ENCODE measurements around the gene PAK4.

GRCh38 chr19:39082745-39083598 is 42.6 kb upstream of the PAK4 start:
- TF ChIP-seq, protein P1, sequence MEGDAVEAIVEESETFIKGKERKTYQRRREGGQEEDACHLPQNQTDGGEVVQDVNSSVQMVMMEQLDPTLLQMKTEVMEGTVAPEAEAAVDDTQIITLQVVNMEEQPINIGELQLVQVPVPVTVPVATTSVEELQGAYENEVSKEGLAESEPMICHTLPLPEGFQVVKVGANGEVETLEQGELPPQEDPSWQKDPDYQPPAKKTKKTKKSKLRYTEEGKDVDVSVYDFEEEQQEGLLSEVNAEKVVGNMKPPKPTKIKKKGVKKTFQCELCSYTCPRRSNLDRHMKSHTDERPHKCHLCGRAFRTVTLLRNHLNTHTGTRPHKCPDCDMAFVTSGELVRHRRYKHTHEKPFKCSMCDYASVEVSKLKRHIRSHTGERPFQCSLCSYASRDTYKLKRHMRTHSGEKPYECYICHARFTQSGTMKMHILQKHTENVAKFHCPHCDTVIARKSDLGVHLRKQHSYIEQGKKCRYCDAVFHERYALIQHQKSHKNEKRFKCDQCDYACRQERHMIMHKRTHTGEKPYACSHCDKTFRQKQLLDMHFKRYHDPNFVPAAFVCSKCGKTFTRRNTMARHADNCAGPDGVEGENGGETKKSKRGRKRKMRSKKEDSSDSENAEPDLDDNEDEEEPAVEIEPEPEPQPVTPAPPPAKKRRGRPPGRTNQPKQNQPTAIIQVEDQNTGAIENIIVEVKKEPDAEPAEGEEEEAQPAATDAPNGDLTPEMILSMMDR (IDR thresholded peaks at IDR 0.05), result no peak
- TF ChIP-seq POLR2A (IDR thresholded peaks at IDR 0.05) (no peak), POLR2AphosphoS5 (IDR thresholded peaks at IDR 0.05) (no peak)

All from suprapubic skin (tissue), 4 donors.